HG02870 (cell line): ENCODE data around the gene RTP5.

Experiments used
- ATAC-seq: cut with Tn5 transposase; IDR thresholded peaks from one replicate; pipeline ENCODE4 v1.9.1; 2021; ENCODE audit warnings: mild to moderate bottlenecking, moderate library complexity; ENCODE audit not compliant: unreplicated experiment

Gene RTP5

DNA sequence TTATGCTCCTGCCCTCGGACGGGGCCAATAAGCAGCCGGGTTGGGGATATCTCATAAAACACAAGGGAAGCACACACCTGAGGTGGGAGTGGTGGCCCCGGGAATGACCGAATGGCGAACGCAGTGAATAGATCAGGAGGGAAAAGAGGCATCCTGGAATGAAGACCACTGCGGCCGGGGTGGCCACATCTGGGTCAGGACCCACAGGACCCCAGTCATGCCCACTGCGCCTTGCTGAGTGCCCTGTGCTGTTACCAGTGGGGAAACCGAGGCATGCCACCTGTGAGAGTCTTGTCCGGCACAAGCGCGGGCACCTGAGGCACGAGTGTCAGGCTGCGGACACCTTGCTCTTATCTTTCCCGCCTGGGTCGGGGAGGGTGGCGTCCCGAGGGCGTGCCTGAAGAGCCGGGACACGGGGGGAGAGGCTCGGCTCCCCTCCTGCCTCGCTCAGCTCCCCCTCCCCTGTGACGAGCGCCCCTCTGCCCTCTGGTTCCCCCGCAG is 12.4 kb upstream of the RTP5 start:
- no peak for ATAC-seq

DNA sequence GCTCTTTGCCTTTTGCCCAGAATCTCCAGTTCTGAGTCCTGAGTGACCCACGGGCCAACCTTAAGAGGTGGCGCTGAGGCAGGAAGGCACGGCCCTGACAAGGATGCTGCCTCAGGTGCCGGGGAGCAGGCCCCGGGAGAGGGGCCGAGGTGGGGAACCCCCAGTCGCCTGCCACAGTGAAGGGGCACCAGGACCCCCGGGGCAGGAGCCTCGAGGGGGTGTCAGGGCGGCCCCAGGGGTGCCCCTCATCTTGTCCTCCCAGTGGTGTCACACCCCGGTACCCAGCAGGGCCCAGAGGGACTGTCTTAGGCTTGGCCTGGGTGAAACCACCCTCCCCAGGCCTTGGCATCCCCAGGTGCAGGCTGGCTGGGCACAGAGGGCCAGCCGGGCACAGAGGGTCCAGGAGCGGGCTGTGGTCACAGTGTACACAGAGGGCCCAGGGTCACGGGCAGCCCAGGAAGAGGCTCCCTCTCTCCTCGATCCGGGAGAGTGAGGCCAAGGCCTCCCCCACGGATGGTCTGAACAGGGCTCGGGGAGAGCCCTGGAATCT is 11.9 kb upstream of the RTP5 start:
- ATAC-seq = no peak

DNA sequence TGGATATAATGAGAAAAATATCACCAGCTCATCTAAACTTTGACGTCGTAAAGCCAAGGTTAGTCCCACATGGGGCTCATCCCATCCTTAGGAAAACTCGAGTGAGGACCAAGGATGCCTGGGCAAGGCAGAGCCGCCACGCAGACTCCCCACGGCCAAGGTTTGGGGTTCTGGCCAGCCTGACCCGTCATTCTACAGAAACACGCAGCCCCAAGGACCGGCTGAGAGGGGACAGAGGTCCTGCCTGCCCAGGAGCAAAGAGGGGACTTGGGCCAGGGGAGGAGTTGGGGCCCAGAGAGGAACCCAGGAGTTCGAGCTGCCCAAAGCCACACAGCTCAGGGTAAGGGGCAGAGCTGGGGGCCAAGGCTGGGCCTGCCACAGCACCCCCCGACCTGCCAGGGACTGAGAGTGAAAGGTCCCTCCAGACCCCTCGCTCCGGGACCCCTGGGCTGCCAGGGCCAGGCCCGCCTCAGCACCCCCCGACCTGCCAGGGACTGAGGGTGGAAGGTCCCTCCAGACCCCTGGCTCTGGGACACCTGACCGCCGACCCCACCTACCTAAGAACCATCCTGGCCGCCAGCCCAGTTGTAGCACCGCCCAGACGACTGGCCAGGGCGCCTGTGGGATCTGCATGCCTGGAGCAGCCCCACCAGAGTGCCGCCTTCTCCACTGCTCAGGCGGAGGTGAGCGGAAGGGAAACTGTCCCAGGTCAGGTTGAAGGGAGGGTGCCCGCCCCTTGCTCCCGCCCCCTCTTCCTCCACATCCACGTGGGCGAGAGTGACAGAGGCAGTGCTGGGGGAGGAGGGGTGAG is 11.1 kb upstream of the RTP5 start, which contains the start of gene PDCD1:
Gene PDCD1, minus strand, starts transcription at position 689 of the 811 bp plus-strand sequence. Its CDS starts 56 bp downstream, at position 633.
- peak; percentile 42 for ATAC-seq

DNA sequence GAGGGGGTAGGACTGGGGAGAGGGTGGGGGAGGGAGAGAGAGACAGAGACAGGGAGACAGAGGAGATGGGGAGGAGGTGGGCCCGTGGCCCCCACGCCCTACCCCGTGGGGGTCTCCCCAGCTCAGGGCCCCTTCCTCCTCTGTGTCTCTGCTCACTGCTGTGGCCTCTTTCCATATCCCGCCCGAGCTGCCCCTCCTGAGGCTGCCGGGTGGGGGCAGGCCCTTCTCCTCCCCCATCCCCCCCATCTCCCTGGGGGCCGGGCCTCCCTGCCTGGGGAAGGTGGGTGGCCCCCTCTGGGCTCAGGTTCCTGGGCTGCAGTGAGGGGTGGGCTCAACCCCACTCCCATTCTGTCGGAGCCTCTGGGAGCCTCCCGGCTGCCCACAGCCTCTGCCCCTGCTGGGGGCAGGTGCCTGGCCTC is 10.5 kb upstream of the RTP5 start:
- peak; percentile 8 for ATAC-seq

DNA sequence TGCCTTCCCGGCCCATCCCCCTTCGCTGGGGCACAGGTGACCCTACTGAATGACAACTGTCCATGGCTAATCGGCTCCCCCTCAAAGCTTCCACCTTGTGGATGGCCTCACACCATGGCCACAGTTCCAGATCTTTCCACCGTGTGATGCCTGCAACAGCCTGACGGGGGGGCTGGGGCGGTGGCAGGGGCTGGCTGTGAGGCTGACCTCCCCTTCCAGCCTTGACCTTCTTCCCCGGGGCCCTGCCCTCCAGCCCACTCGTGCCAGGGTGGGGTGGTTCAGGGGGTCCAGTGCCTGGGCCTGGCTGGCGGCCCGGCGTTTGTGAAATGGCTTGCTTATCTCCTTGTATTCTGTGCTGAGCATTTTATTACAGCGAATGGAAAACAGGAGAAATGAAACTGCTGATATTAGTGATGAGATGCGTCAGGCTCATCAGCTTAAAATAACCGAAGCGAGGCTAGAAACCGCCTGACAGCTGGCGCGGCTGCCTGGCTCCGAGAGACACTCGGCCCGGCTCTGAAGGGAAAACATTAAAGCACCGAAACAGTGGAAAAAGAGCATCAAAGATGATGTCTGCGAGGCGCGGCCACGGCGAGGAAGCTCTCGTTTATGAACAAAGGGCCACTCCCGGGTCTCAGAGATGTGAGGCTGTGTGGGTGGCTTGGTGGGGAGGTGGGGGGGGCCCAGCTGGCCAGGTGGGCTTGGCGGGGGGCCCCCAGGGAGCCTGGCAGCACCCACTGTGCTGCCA is 9.9 kb upstream of the RTP5 start:
- peak; percentile 41 for ATAC-seq

DNA sequence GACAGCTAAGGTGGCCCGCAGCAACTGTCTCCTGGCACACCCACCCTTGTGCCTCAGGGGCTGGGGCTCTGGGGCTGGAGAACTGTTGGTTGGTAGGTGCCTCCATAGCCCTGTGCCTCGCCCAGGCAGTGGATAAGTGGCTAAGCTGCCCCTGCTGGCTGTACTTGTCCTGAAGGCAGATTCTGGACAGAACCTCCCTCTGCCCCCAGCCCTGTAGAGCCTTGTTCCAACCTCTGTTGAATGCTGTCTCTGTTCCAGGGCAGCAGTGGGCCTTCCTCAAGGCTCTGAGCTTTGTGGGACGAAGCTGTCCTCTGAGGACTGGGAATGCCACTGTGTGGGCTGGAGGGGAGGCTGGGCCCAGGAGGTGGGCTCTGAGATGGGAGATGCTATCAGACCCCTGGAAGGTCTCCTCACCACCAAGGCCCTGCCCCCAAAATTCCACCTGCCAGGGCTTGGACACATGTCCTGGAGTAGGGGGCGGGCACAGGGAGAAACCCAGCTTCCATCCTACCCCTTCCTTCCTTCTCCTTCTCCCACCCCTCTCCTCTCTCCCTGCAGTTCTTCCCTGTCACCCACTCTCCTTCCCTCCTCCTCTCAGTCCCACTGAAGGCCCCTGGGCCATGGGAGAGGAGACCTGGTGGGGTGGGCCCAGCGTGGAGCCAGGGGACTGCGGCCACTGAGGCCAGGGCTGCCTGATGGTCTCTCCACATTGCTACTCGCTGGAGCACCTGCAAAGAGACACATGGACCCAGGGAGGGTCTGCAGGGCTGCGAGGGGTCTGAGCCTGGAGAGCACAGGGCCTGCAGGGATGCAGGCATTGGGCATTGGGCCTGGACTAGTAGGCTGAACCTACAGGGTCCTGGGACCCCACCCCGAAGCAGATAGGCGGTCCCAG is 9.1 kb upstream of the RTP5 start:
- ATAC-seq = no peak

DNA sequence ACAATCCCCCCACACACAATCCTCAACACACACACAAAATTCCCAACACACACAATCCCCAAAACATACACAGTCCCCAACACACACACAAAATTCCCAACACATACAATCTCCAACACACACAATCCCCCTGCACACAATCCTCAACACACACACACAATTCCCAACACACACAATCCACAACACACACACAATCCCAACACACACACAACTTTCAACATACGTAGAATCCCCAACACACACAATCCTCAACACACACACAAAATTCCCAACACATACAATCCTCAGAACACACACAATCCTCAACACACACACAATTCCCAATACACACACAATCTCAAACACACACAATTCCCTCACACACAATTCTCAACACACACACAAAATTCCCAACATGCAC is 8.3 kb upstream of the RTP5 start:
- ATAC-seq = no peak

DNA sequence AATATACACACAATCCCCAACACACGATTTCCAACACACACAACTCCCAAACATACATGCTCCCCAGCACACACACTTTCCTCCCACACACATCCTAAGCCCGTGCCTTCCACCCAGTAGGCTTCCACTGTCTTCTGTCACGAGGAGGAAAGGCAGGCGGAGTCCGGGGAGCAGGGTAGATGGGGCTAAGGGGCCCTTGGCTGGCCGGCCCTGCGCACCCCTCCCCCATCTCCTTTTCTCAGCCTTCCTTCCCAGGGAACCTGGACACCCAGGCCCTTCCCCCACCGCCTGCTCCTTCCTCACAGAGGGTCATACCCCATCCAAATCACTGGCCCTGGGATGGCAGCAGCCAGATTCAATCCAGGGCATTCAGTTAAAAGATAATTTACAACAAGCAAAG is 7.4 kb upstream of the RTP5 start:
- no peak for ATAC-seq

DNA sequence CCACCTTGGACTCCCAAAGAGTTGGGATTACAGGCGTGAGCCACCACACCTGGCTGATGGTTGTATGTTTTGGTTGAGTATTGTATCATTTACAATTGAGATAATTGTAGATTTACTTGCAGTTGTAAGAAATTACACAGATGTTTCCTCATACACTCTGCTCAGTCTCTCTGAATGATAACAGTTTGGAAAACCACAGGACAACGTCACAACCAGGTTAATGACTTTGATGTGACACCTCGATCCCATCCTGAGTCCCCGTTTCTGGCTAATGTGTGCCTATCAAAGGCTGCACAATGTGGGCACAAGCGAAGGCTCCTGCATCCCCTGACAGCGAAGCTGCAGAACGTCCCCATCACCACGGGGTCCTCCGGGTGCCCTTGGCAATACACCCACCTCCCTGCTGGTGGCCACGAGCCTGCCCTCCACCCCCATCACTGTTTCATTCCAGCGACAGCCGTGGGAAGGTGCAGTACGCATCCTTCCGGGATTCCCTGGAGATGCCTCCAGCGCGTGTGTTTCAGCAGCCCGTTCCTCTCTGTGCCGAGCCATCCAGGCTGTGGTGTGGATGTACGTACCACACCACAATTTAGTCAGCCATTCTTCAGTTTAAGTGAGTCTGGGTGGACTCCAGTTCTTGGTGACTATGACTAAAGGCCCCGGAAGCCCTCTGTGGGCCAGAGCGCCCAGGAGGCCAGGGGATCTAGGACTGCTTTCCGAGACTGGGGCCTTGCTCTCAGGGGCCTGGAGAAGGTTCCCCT is 6.6 kb upstream of the RTP5 start:
- no peak for ATAC-seq

DNA sequence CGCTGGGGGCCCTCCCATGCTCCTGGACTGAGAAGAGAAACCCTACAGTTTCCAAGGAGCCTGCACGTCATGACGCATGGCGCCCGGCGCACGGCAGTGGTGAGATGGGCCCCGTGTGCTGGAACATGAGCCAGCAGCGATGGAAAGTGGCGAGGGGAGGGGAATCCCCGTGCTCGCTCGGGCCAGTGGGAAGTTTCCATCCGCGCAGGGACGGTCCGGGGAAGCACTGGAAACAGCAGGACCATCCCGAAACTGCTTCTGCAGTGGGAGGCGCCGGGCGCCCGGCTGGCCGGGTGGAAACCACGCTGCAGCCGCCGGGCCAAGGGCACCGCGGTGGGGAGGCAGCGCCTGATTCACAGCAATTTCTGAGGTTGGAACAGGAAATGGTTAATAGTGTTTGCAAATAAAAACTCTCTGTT is 6.0 kb upstream of the RTP5 start:
- no peak for ATAC-seq

DNA sequence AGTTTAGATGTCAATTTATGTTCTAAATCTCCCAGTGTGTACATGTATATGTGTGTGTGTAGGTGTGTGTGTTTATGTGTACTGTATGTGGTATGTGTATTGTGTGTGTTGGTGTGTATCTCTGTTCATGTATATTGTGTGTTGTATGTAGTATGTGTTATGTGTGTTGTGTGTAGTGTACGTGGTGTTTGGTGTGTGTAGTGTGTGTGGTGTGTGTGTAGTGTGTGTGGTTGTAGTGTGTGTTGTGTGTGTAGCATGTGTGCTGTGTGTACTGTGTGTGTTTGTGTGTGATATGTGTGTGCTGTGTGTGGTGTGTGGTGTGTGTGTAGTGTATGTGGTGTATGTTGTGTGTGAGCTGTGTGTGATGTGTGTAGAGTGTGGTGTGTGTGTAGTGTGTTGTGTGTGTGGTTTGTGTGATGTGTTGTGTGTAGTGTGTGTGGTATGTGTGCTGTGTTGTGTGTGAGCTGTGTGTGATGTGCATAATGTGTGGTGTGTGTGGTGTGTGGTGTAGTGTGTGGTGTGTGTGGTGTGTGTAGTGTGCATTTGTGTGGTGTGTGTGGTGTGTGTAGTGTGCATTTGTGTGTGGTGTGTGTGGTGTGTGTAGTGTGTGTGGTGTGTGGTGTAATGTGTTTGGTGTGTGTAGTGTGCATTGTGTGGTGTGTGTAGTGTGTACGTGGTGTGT is 5.2 kb upstream of the RTP5 start:
- ATAC-seq = no peak

DNA sequence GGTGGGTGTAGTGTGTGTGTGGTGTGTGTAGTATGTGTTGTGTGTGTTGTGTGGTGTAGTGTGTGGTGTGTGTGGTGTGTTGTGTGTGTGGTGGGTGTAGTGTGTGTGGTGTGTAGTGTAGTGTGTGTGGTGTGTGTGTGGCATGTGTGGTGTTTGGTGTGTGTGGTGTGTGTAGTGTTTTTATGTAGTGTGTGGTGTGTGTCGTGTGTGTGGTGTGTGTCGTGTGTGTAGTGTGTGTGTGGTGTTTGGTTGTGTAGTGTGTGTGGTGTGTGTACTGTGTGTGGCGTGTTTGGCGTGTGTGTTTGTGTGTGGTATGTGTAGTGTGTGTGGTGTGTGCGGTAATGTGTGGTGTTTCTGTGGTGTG is 4.7 kb upstream of the RTP5 start:
- no peak for ATAC-seq

DNA sequence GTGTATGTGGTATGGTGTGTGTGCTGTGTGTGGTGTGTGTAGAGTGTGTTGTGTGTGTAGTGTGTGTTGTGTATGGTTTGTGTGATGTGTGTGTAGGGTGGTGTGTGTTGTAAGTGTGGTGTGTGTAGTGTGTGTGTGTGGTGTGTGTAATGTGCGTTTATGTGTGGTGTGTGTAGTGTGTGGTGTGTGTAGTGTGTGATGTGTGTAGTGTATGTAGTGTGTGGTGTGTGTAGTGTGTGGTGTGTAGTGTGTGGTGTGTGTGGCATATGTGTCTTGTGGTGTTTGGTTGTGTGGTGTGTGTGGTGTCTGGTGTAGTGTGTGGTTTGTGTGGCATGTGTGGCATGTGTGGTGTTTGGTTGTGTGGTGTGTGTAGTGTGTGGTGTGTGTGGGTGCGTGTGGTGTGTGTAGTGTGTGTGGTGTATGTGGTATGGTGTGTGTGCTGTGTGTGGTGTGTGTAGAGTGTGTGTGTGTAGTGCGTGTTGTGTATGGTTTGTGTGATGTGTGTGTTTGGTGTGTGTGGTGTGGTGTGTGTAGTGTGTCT is 4.0 kb upstream of the RTP5 start:
- no peak for ATAC-seq

DNA sequence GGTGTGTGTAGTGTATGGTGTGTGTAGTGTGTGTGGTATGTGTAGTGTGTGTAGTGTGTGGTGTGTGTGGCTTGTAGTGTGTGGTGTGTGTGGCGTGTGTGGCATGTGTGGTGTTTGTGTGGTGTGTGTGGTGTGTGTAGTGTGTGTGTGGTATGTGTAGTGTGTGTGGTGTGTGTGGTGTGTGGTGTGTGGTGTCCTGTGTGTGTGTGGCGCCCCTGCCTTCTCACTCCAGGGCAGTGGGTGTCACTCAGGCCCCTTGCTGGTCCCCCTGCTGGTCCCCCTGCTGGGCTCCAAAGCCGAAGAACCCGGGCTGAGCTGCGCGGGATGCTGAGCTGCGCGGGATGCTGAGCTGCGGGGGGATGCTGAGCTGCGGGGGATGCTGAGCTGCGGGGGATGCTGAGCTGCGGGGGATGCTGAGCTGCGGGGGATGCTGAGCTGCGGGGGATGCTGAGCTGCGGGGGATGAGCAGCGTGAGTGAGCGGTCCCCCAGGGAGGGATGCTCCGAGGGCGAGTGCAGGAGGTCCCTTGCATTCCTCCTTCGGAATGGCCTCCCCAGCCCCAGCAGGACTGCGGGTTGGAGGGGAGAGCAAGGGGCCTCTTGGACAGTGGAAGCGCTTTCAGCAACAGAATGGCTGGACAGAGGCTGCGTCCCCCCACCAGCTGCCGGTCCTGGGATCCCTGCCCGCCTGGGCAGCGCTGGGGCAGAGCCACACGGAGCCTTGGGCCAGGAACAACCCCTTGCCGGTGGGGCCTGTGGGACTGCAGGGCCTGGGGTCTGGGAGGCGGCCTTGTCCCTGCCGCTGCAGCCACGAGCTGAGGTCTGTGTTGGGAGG is 3.4 kb upstream of the RTP5 start:
- no peak for ATAC-seq

DNA sequence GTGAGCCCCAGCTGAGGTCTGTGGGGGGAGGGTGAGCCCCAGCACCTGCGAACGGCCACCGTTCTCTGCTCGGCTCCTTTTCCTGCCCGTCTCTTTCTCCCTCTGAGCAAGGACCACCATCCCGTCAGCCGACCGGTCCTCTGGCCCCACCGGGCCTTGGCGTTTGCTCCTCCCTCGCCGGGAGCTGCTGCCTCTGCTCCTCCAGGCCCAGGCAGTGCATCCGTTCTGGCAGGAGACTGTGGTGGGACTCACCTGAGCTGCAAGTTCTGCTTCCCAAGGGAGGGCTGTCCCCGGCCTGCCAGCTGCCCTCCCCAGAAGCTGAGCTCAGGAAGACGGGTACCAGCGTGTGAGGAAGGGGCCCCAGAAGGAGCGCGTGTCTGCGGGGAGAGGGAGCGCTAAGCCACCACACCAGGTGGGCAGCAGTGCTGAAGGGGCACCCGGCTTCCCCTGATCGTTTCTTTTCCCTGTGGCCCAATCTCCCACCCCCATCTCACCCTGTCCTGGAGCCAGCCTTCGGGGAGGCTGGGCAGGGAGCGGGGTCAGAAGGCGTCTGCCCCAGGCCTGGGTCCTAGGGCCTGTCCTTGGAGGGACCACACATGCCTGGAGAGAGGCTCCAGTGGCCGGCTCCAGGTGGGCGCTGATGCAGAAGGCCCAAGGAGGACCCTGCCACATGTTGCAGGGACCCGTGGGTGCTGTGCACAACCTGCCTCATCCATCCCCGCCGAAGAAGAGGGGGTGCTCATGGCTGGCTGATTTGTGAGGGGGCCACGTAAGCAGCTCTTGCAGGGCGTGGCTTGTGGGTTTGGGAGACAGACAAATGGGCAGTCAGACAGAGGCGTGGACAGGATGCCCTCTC is 2.5 kb upstream of the RTP5 start:
- ATAC-seq = no peak

DNA sequence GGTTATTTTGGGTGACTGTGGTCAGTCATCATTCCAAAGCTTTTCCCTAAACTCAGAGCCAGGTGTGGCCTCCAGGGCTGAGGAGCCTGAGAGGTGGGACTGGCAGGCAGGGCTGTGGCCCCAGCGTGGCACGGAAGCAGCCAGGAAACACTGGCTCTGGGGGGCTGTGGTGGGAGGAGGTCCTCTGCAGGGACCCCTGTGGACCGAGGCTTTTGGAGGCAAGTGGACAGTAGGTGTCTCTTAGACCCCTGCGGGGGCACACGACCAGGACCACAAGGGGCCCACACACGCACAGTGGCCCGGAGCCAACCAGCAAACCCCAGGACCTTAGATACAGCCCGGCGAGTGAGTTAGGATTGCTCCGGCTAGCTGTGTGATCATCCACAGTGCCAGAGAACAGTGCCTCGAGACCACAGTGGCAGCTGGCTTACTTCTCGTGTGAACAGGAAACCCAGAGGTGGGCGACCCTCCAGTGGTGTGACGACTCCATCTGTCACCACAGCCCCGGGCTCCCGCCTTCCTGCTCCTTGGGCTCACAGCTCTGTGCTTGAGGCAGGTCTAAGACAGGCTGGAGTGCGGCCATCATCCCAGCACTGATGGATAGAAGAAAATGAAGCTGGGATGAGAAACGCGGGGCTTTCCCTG is 1.6 kb upstream of the RTP5 start:
- no peak for ATAC-seq

DNA sequence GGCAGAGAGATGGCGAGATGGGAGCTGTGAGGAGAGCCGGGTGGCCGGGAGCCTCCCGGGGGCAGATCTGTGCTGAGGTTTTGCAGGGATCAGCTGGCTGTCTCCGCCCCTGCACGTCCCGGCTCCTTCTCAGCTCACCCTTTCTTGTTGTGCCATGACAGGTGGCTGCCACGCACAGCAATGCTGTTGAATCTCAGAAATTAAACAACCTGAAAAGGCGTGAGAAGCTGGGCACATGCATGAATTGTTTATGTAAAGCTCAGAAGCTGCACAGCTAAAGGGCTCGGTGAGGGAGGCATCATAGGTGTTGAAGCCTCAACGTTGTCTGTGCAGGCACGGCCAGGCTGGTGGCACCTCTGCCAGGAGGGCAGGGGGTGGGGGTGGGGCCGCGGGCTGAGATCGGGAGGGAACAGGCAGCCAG is 858 bp upstream of the RTP5 start:
- ATAC-seq = no peak
